CD4-positive, alpha-beta memory T cell (primary cell): ENCODE measurements around the gene LGALS12. TPM values are rescaled to one million over a fixed set of nuclear protein-coding genes. Genes with fewer than 3 reads are reported as not detected.

ENCODE experiments used
- CTCF ChIA-PET: fragments of 350-600 bp; sonication (Branson Sonifier 250); formaldehyde crosslinking; loops from one replicate; lab custom pipeline; 2021; ENCODE audit warnings: inconsistent platforms; ENCODE audit not compliant: partially characterized antibody; lab: Charles Lee
- POLR2A ChIA-PET: fragments of 350-600 bp; sonication (Branson Sonifier 250); formaldehyde crosslinking; loops from one replicate; lab custom pipeline; 2021; ENCODE audit not compliant: partially characterized antibody; lab: Charles Lee
- DNase-seq, 5 donors: peaks; one replicate each; pipeline versions ENCODE4 v3.0.0 to v3.0.0-alpha.2; 2020 to 2022; ENCODE audit warnings: mixed read lengths in 1 of 5
- H3K27ac ChIP-seq: one replicate; pipeline ENCODE4 v1.7.0; 2013; ENCODE audit warnings: low read depth, low read length
- H3K27me3 ChIP-seq: 2 replicates; pipeline ENCODE4 v1.7.0; 2013; ENCODE audit warnings: mild to moderate bottlenecking, low read length, moderate library complexity; ENCODE audit not compliant: insufficient read depth
- H3K36me3 ChIP-seq: 2 replicates; pipeline ENCODE4 v1.7.0; 2013; ENCODE audit warnings: mild to moderate bottlenecking, low read length, moderate library complexity; ENCODE audit not compliant: insufficient read depth
- H3K4me1 ChIP-seq: 2 replicates; pipeline ENCODE4 v1.7.0; 2013; ENCODE audit warnings: mild to moderate bottlenecking, low read length, moderate library complexity; ENCODE audit not compliant: insufficient read depth
- H3K4me3 ChIP-seq, 2 donors: one replicate each; pipeline ENCODE4 v1.7.0; 2013; ENCODE audit warnings: low read length in 2 of 2, mild to moderate bottlenecking in 1 of 2
- H3K9me3 ChIP-seq, 2 donors: one replicate each; pipeline ENCODE4 v1.7.0; 2013; ENCODE audit warnings: low read length in 2 of 2, control low read depth in 1 of 2; ENCODE audit not compliant: control insufficient read depth in 1 of 2
- H3K27ac Mint-ChIP-seq, 7 donors: one replicate each; pipeline ENCODE4 v1.8.0; 2020 to 2021; ENCODE audit warnings: mixed read lengths in 7 of 7, mild to moderate bottlenecking in 6 of 7, inconsistent platforms in 3 of 7, moderate library complexity in 3 of 7
- H3K27me3 Mint-ChIP-seq, 2 donors: one replicate each; pipeline ENCODE4 v1.8.0; 2020 to 2021; ENCODE audit warnings: mixed read lengths in 2 of 2
- H3K36me3 Mint-ChIP-seq, 2 donors: one replicate each; pipeline ENCODE4 v1.8.0; 2020 to 2021; ENCODE audit warnings: mixed read lengths in 2 of 2, inconsistent platforms in 1 of 2, mild to moderate bottlenecking in 1 of 2
- H3K4me1 Mint-ChIP-seq, 4 donors: one replicate each; pipeline ENCODE4 v1.8.0; 2020 to 2021; ENCODE audit warnings: mixed read lengths in 4 of 4, mild to moderate bottlenecking in 1 of 4
- H3K4me3 Mint-ChIP-seq, 8 donors: one replicate each; pipeline ENCODE4 v1.8.0; 2020 to 2021; ENCODE audit warnings: mixed read lengths in 8 of 8, mild to moderate bottlenecking in 7 of 8, moderate library complexity in 6 of 8, inconsistent platforms in 3 of 8
- H3K9me3 Mint-ChIP-seq, 8 donors: one replicate each; pipeline ENCODE4 v1.8.0; 2020 to 2021; ENCODE audit warnings: mixed read lengths in 8 of 8, mild to moderate bottlenecking in 5 of 8, inconsistent platforms in 3 of 8, moderate library complexity in 1 of 8
- intact Hi-C: fragments of 100-400 bp; cut with micrococcal nuclease; formaldehyde crosslinking; loops from one replicate; pipeline ENCODE4 v1.15.1; 2023
- polyA plus RNA-seq, 2 donors: library from polyadenylated mRNA; unstranded; fragments of 300-500 nt; fragmentation: Illumina TruSeq; gene quantifications; one replicate each; pipeline ENCODE4 v1.2.3, GENCODE V29; 2021
- total RNA-seq, 2 experiments: library from RNA; stranded (reverse); gene quantifications; one replicate each; pipeline ENCODE4 v1.2.3, GENCODE V29; 2021

The LGALS12 gene
- total and polyA plus RNA-seq, 4 experiments from 2014 or later = not detected

GRCh38 chr11:63491636-63492372 is 14.1 kb upstream of the LGALS12 start:
- no peak overlapping the region for H3K27ac ChIP-seq
- POLR2A ChIA-PET = interaction anchor here (1.0 to 2.3 kb wide), 5 partner anchors 11 to 122 kb away, joined by 3 to 20 read pairs (median 5); partner anchors contain the start of genes PLAAT3 and PLAAT4

GRCh38 chr11:63492441-63492840 is 13.4 kb upstream of the LGALS12 start:
- H3K4me3 Mint-ChIP-seq = peak overlapping the region in 2 of 8 donors; percentile 9 to 93

More at GRCh38 chr11:63491636-63492372, 14.1 kb upstream of the LGALS12 start:
- Mint-ChIP-seq H3K27ac (peak overlapping the region in 5 of 7 donors; percentile 14 to 67 (median 51)), H3K4me3 (peak overlapping the region in 6 of 8 donors; percentile 63 to 93 (median 79)), H3K4me1 (peaks cover 13 to 26% (median 17%) of the 10 kb centered on the region in 4 donors), H3K36me3 (no peaks in the 10 kb centered on the region), H3K9me3 (no peaks in the 10 kb centered on the region), H3K27me3 (peaks cover 7 to 8% of the 10 kb centered on the region in 2 donors)
- CTCF ChIA-PET = interaction anchor here (0.9 to 6.5 kb wide), 5 partner anchors 12 to 191 kb away, joined by 3 to 48 read pairs (median 4); partner anchors contain the start of gene PLAAT4
- Histone ChIP-seq H3K36me3 (no peaks in the 10 kb centered on the region), H3K9me3 (no peaks in the 10 kb centered on the region), H3K4me3 (no peak overlapping the region), H3K4me1 (peaks cover 13% of the 10 kb centered on the region), H3K27me3 (no peaks in the 10 kb centered on the region)
- peak in 4 of 5 donors; percentile 16 to 46 (median 34) for DNase-seq
- intact Hi-C loops = loop anchor here (2.0 kb wide), 1 partner anchor 39 kb away; no protein-coding TSS in a partner anchor

GRCh38 chr11:63493127-63493526 is 12.8 kb upstream of the LGALS12 start:
- H3K9me3 Mint-ChIP-seq = no peaks in the 10 kb centered on the region
- DNase-seq = no peak
- peak overlapping the region in 1 of 7 donors; percentile 32 for H3K27ac Mint-ChIP-seq
- POLR2A ChIA-PET = no interaction called here
- no peak overlapping the region for H3K27ac ChIP-seq
- CTCF ChIA-PET = interaction anchor here (0.7 to 6.5 kb wide), 4 partner anchors 13 to 177 kb away, joined by 3 to 48 read pairs (median 4); no protein-coding TSS in a partner anchor
- H3K4me1 ChIP-seq = peaks cover 13% of the 10 kb centered on the region
- intact Hi-C loops = no loop called here
- peaks cover 13 to 26% (median 17%) of the 10 kb centered on the region in 4 donors for H3K4me1 Mint-ChIP-seq
- no peaks in the 10 kb centered on the region for H3K36me3 Mint-ChIP-seq
- H3K27me3 ChIP-seq = no peaks in the 10 kb centered on the region
- H3K4me3 ChIP-seq = no peak overlapping the region
- H3K27me3 Mint-ChIP-seq = peaks cover 7 to 12% of the 10 kb centered on the region in 2 donors
- H3K9me3 ChIP-seq = no peaks in the 10 kb centered on the region
- H3K4me3 Mint-ChIP-seq = no peak overlapping the region
- no peaks in the 10 kb centered on the region for H3K36me3 ChIP-seq

More at GRCh38 chr11:63492441-63492840, 13.4 kb upstream of the LGALS12 start:
- DNase-seq = no peak
- Histone ChIP-seq H3K4me1 (peaks cover 13% of the 10 kb centered on the region), H3K27ac (no peak overlapping the region), H3K36me3 (no peaks in the 10 kb centered on the region), H3K9me3 (no peaks in the 10 kb centered on the region), H3K27me3 (no peaks in the 10 kb centered on the region), H3K4me3 (no peak overlapping the region)
- Mint-ChIP-seq H3K27me3 (peaks cover 7 to 12% of the 10 kb centered on the region in 2 donors), H3K9me3 (no peaks in the 10 kb centered on the region), H3K4me1 (peaks cover 13 to 26% (median 17%) of the 10 kb centered on the region in 4 donors), H3K36me3 (no peaks in the 10 kb centered on the region), H3K27ac (peak overlapping the region in 1 of 7 donors; percentile 32)
- POLR2A ChIA-PET = interaction anchor here (1.3 to 2.3 kb wide), 2 partner anchors 44 to 46 kb away, joined by 3 to 20 read pairs; partner anchors contain the start of gene PLAAT4
- intact Hi-C loops = no loop called here
- CTCF ChIA-PET = interaction anchor here (0.9 to 6.5 kb wide), 2 partner anchors 13 to 190 kb away, joined by 3 to 48 read pairs; no protein-coding TSS in a partner anchor

GRCh38 chr11:63494975-63495374 is 10.9 kb upstream of the LGALS12 start:
- H3K27ac ChIP-seq = no peak overlapping the region
- peaks cover 10 to 20% (median 14%) of the 10 kb centered on the region in 4 donors for H3K4me1 Mint-ChIP-seq
- peaks cover 12 to 14% of the 10 kb centered on the region in 2 donors for H3K27me3 Mint-ChIP-seq
- no peak overlapping the region for H3K4me3 Mint-ChIP-seq
- H3K36me3 ChIP-seq = no peaks in the 10 kb centered on the region
- POLR2A ChIA-PET = no interaction called here
- no peaks in the 10 kb centered on the region for H3K27me3 ChIP-seq
- CTCF ChIA-PET = interaction anchor here (1.2 kb wide), 2 partner anchors 16 to 243 kb away, joined by 3 read pairs; no protein-coding TSS in a partner anchor
- intact Hi-C loops = no loop called here
- peaks cover 13% of the 10 kb centered on the region for H3K4me1 ChIP-seq
- H3K4me3 ChIP-seq = no peak overlapping the region
- DNase-seq = no peak
- peaks cover 0 to 15% (median 9%) of the 10 kb centered on the region in 8 donors for H3K9me3 Mint-ChIP-seq
- no peak overlapping the region for H3K27ac Mint-ChIP-seq
- H3K9me3 ChIP-seq = peaks cover 0 to 4% of the 10 kb centered on the region in 2 donors
- H3K36me3 Mint-ChIP-seq = peaks cover 0 to 8% of the 10 kb centered on the region in 2 donors

- Histone ChIP-seq H3K4me3 (no peak overlapping the region), H3K4me1 (peaks cover 8% of the 10 kb centered on the region), H3K27ac (no peak overlapping the region), H3K9me3 (peaks cover 0 to 4% of the 10 kb centered on the region in 2 donors), H3K27me3 (no peaks in the 10 kb centered on the region), H3K36me3 (no peaks in the 10 kb centered on the region)
- no peak overlapping the region for H3K4me3 Mint-ChIP-seq
- peaks cover 0 to 16% of the 10 kb centered on the region in 2 donors for H3K36me3 Mint-ChIP-seq
- H3K27me3 Mint-ChIP-seq = peaks cover 6 to 7% of the 10 kb centered on the region in 2 donors
- H3K4me1 Mint-ChIP-seq = peaks cover 1 to 13% (median 7%) of the 10 kb centered on the region in 4 donors
- CTCF ChIA-PET = no interaction called here
- no peak for DNase-seq
- H3K27ac Mint-ChIP-seq = peak overlapping the region in 1 of 7 donors; percentile 7
- POLR2A ChIA-PET = no interaction called here
- intact Hi-C loops = no loop called here
- peaks cover 2 to 30% (median 23%) of the 10 kb centered on the region in 8 donors for H3K9me3 Mint-ChIP-seq
Measured at GRCh38 chr11:63499874-63500273, 6.0 kb upstream of the LGALS12 start.

- H3K4me1 ChIP-seq = peaks cover 12% of the 10 kb centered on the region
- H3K27me3 ChIP-seq = no peaks in the 10 kb centered on the region
- H3K9me3 ChIP-seq = peaks cover 0 to 4% of the 10 kb centered on the region in 2 donors
- H3K27me3 Mint-ChIP-seq = peaks cover 6 to 7% of the 10 kb centered on the region in 2 donors
- no peak overlapping the region for H3K27ac Mint-ChIP-seq
- DNase-seq = no peak
- peaks cover 2 to 30% (median 23%) of the 10 kb centered on the region in 8 donors for H3K9me3 Mint-ChIP-seq
- CTCF ChIA-PET = no interaction called here
- H3K27ac ChIP-seq = no peak overlapping the region
- intact Hi-C loops = no loop called here
- no peak overlapping the region for H3K4me3 ChIP-seq
- H3K4me1 Mint-ChIP-seq = peaks cover 1 to 15% (median 9%) of the 10 kb centered on the region in 4 donors
- peaks cover 0 to 16% of the 10 kb centered on the region in 2 donors for H3K36me3 Mint-ChIP-seq
- POLR2A ChIA-PET = interaction anchor here (0.7 kb wide), 1 partner anchor 66 kb away, joined by 3 read pairs; no protein-coding TSS in a partner anchor
- no peaks in the 10 kb centered on the region for H3K36me3 ChIP-seq
- H3K4me3 Mint-ChIP-seq = no peak overlapping the region
Measured at GRCh38 chr11:63501236-63501635, 4.6 kb upstream of the LGALS12 start.
